Hepatocyte (in vitro differentiated cells): ENCODE results near the gene MUC2. TPM values are rescaled to one million over a fixed set of nuclear protein-coding genes. Genes with fewer than 3 reads are reported as not detected.

Source experiments
- DNase-seq: peaks from one replicate; pipeline ENCODE4 v3.0.0-alpha.2; 2016; ENCODE audit warnings: low spot score
- H2AFZ ChIP-seq: fragments of 200-600 bp; sonication (generic); 2 replicates; pipeline ENCODE4 v1.6.0; 2016; ENCODE audit warnings: antibody characterized with exemption, mild to moderate bottlenecking
- H3K27ac ChIP-seq: fragments of 200-600 bp; sonication (generic); 2 replicates; pipeline ENCODE4 v1.5.1; 2016; ENCODE audit warnings: mild to moderate bottlenecking
- H3K27me3 ChIP-seq: fragments of 200-600 bp; sonication (generic); 2 replicates; pipeline ENCODE4 v1.6.1; 2016
- H3K36me3 ChIP-seq: fragments of 200-600 bp; sonication (generic); replicated peaks from 2 replicates; pipeline ENCODE4 v1.5.1; 2016; ENCODE audit warnings: low read depth; ENCODE audit not compliant: insufficient read depth
- H3K4me1 ChIP-seq: fragments of 200-600 bp; sonication (generic); 2 replicates; pipeline ENCODE4 v1.5.1; 2016; ENCODE audit warnings: mild to moderate bottlenecking, moderate library complexity; ENCODE audit not compliant: insufficient read depth
- H3K4me2 ChIP-seq: fragments of 200-600 bp; sonication (generic); 2 replicates; pipeline ENCODE4 v1.6.0; 2016
- H3K4me3 ChIP-seq: fragments of 200-600 bp; sonication (generic); 2 replicates; pipeline ENCODE4 v1.5.1; 2016; ENCODE audit warnings: mild to moderate bottlenecking
- H3K79me2 ChIP-seq: fragments of 200-600 bp; sonication (generic); 2 replicates; pipeline ENCODE4 v1.6.0; 2017; ENCODE audit warnings: mild to moderate bottlenecking
- H3K9me2 ChIP-seq: fragments of 200-600 bp; sonication (generic); replicated peaks from 2 replicates; pipeline ENCODE4 v1.6.0; 2017; ENCODE audit warnings: mild to moderate bottlenecking; ENCODE audit not compliant: insufficient read depth
- H3K9me3 ChIP-seq: fragments of 200-600 bp; sonication (generic); 2 replicates; pipeline ENCODE4 v1.5.1; 2016; ENCODE audit warnings: low read depth, mild to moderate bottlenecking
- H4K20me1 ChIP-seq: fragments of 200-600 bp; sonication (generic); 2 replicates; pipeline ENCODE4 v1.6.0; 2016; ENCODE audit warnings: mild to moderate bottlenecking; ENCODE audit not compliant: insufficient read depth, poor library complexity, severe bottlenecking
- CTCF ChIP-seq: fragments of 200-600 bp; sonication (generic); IDR thresholded peaks from 2 replicates; pipeline ENCODE4 v1.5.1; 2016; ENCODE audit warnings: antibody characterized with exemption, mild to moderate bottlenecking; ENCODE audit not compliant: poor library complexity
- EZH2 ChIP-seq: fragments of 200-600 bp; sonication (generic); IDR thresholded peaks from 2 replicates; pipeline ENCODE4 v1.6.1; 2016; ENCODE audit warnings: antibody characterized with exemption, mild to moderate bottlenecking, borderline replicate concordance
- EZH2phosphoT487 ChIP-seq: fragments of 200-600 bp; sonication (generic); IDR thresholded peaks from one replicate; pipeline ENCODE4 v1.6.1; 2018; ENCODE audit warnings: antibody characterized with exemption, mild to moderate bottlenecking, low read depth, moderate library complexity; ENCODE audit not compliant: unreplicated experiment, severe bottlenecking
- WGBS: methylation state at CpG from one replicate; pipeline ENCODE4 v1.1.6; 2016; ENCODE audit warnings: low lambda C conversion rate; ENCODE audit errors: missing lambda C conversion rate; 5-methylcytosine and 5-hydroxymethylcytosine counted together
- polyA plus RNA-seq: library from polyadenylated mRNA; unstranded; fragments of >200 nt; fragmentation: Nextera tagmentation; extraction: Ambion mirVana; gene quantifications from 2 replicates; pipeline ENCODE4 v1.2.1, GENCODE V29; 2016
- total RNA-seq: library from RNA; depleted of rRNA; stranded (reverse); fragments of >200 nt; gene quantifications from 2 replicates; pipeline ENCODE4 v1.2.3, GENCODE V29; 2014

MUC2 gene
- total and polyA plus RNA-seq, 2 experiments from 2014 or later = 0.77 to 6.7 TPM

- H3K36me3 ChIP-seq = no peaks in the 10 kb centered on the region
- no peak overlapping the region for H3K4me2 ChIP-seq
- peaks cover 4% of the 10 kb centered on the region for H3K27me3 ChIP-seq
- no peak overlapping the region for H2AFZ ChIP-seq
- DNase-seq = no peak
- peaks cover 6% of the 10 kb centered on the region for H3K4me1 ChIP-seq
- H3K27ac ChIP-seq = no peak overlapping the region
- no peak for TF ChIP-seq EZH2
- TF ChIP-seq CTCF = no peak
- no peak for TF ChIP-seq EZH2phosphoT487
- no peak overlapping the region for H3K4me3 ChIP-seq
- WGBS = 77% methylated on average over 15 of the region's 15 CpGs
- H4K20me1 ChIP-seq = no peaks in the 10 kb centered on the region
- H3K79me2 ChIP-seq = no peaks in the 10 kb centered on the region
- no peaks in the 10 kb centered on the region for H3K9me3 ChIP-seq
- H3K9me2 ChIP-seq = no peaks in the 10 kb centered on the region
These were observed 23.1 kb upstream of the MUC2 start for GRCh38 chr11:1051356-1052132.

- Histone ChIP-seq H3K9me3 (no peaks in the 10 kb centered on the region), H3K36me3 (no peaks in the 10 kb centered on the region), H3K79me2 (no peaks in the 10 kb centered on the region), H4K20me1 (no peaks in the 10 kb centered on the region), H3K4me3 (no peak overlapping the region), H3K27me3 (peaks cover 4% of the 10 kb centered on the region), H3K9me2 (no peaks in the 10 kb centered on the region), H3K4me1 (peaks cover 6% of the 10 kb centered on the region), H3K27ac (no peak overlapping the region), H2AFZ (no peak overlapping the region), H3K4me2 (no peak overlapping the region)
- WGBS = 90% methylated on average over 19 of the region's 25 CpGs
- TF ChIP-seq EZH2phosphoT487 = no peak
- no peak for TF ChIP-seq EZH2
- no peak for TF ChIP-seq CTCF
- DNase-seq = no peak
These were observed 22.3 kb upstream of the MUC2 start for GRCh38 chr11:1052133-1053011.

GRCh38 chr11:1053121-1053901, 21.4 kb upstream of the MUC2 start:
- H3K4me2 ChIP-seq = no peak overlapping the region
- no peaks in the 10 kb centered on the region for H3K79me2 ChIP-seq
- no peaks in the 10 kb centered on the region for H3K9me2 ChIP-seq
- no peak for DNase-seq
- peaks cover 6% of the 10 kb centered on the region for H3K4me1 ChIP-seq
- no peaks in the 10 kb centered on the region for H3K9me3 ChIP-seq
- H4K20me1 ChIP-seq = no peaks in the 10 kb centered on the region
- no peak overlapping the region for H3K4me3 ChIP-seq
- peaks cover 2% of the 10 kb centered on the region for H3K27me3 ChIP-seq
- 83% methylated on average over 23 of the region's 25 CpGs for WGBS
- H3K27ac ChIP-seq = no peak overlapping the region
- no peak overlapping the region for H2AFZ ChIP-seq
- H3K36me3 ChIP-seq = no peaks in the 10 kb centered on the region
- no peak for TF ChIP-seq EZH2phosphoT487
- TF ChIP-seq EZH2 = no peak
- TF ChIP-seq CTCF = no peak
